H9 (cell line): Measurements from ENCODE around the gene TEX13D. TPM values are rescaled to one million over a fixed set of nuclear protein-coding genes. Genes with fewer than 3 reads are reported as not detected.

Source experiments
- DNase-seq: peaks from one replicate; pipeline ENCODE4 v3.0.0-alpha.2; 2017
- H2AFZ ChIP-seq: one replicate; pipeline ENCODE4 v1.6.1; 2013; ENCODE audit warnings: mild to moderate bottlenecking, low read length, control low read depth, moderate library complexity
- H2AK5ac ChIP-seq: 2 replicates; pipeline ENCODE4 v1.6.1; 2013; ENCODE audit warnings: low read length, control low read depth, mixed read lengths; ENCODE audit not compliant: insufficient read length
- H2BK120ac ChIP-seq: one replicate; pipeline ENCODE4 v1.6.1; 2013; ENCODE audit warnings: low read depth, mild to moderate bottlenecking, low read length, control low read depth, inconsistent platforms; ENCODE audit not compliant: poor library complexity, severe bottlenecking
- H2BK12ac ChIP-seq: 2 replicates; pipeline ENCODE4 v1.6.1; 2013; ENCODE audit warnings: low read length, control low read depth, mixed read lengths, low read depth; ENCODE audit not compliant: insufficient read length
- H2BK15ac ChIP-seq: 2 replicates; pipeline ENCODE4 v1.6.1; 2013; ENCODE audit warnings: low read depth, low read length, control low read depth
- H2BK20ac ChIP-seq: one replicate; pipeline ENCODE4 v1.6.1; 2013; ENCODE audit warnings: low read depth, mild to moderate bottlenecking, low read length, control low read depth, inconsistent platforms; ENCODE audit not compliant: poor library complexity, severe bottlenecking
- H2BK5ac ChIP-seq: 2 replicates; pipeline ENCODE4 v1.6.1; 2013; ENCODE audit warnings: low read length, control low read depth, mixed read lengths; ENCODE audit not compliant: insufficient read length
- H3K14ac ChIP-seq: 2 replicates; pipeline ENCODE4 v1.6.1; 2013; ENCODE audit warnings: low read length, control low read depth; ENCODE audit not compliant: insufficient read depth
- H3K18ac ChIP-seq: 2 replicates; pipeline ENCODE4 v1.6.1; 2013; ENCODE audit warnings: low read depth, mild to moderate bottlenecking, mixed read lengths, low read length, control low read depth; ENCODE audit not compliant: insufficient read length
- H3K23ac ChIP-seq: 2 replicates; pipeline ENCODE4 v1.6.1; 2013; ENCODE audit warnings: low read length, control low read depth, mixed read lengths, low read depth; ENCODE audit not compliant: insufficient read length
- H3K23me2 ChIP-seq: 2 replicates; pipeline ENCODE4 v1.6.1; 2013; ENCODE audit warnings: low read depth, mild to moderate bottlenecking, mixed read lengths, low read length, control low read depth; ENCODE audit not compliant: insufficient read length, poor library complexity, severe bottlenecking
- H3K27ac ChIP-seq: 2 replicates; pipeline ENCODE4 v1.5.1; 2013; ENCODE audit warnings: low read length, control low read depth, mixed read lengths, low read depth; ENCODE audit not compliant: insufficient read length
- H3K27me3 ChIP-seq: 2 replicates; pipeline ENCODE4 v1.6.1; 2013; ENCODE audit warnings: low read length, control low read depth, inconsistent platforms; ENCODE audit not compliant: insufficient read depth
- H3K4ac ChIP-seq: 2 replicates; pipeline ENCODE4 v1.6.1; 2013; ENCODE audit warnings: low read depth, mild to moderate bottlenecking, control low read depth, inconsistent platforms, low read length, moderate library complexity
- H3K4me1 ChIP-seq: 2 replicates; pipeline ENCODE4 v1.6.1; 2013; ENCODE audit warnings: low read length, control low read depth, inconsistent platforms; ENCODE audit not compliant: insufficient read depth
- H3K4me2 ChIP-seq: 2 replicates; pipeline ENCODE4 v1.6.1; 2013; ENCODE audit warnings: low read length, control low read depth, mixed read lengths; ENCODE audit not compliant: insufficient read length, insufficient read depth
- H3K56ac ChIP-seq: 2 replicates; pipeline ENCODE4 v1.6.1; 2013; ENCODE audit warnings: low read depth, mild to moderate bottlenecking, mixed read lengths, low read length, control low read depth; ENCODE audit not compliant: insufficient read length
- H3K79me1 ChIP-seq: 2 replicates; pipeline ENCODE4 v1.6.1; 2013; ENCODE audit warnings: low read depth, mild to moderate bottlenecking, moderate library complexity, low read length, control low read depth, inconsistent platforms; ENCODE audit not compliant: insufficient read depth, poor library complexity, severe bottlenecking
- H3K79me2 ChIP-seq: 2 replicates; pipeline ENCODE4 v1.6.1; 2013; ENCODE audit warnings: low read length, control low read depth, inconsistent platforms; ENCODE audit not compliant: insufficient read depth
- H3K9ac ChIP-seq: 2 replicates; pipeline ENCODE4 v1.6.1; 2013; ENCODE audit warnings: low read length, control low read depth, mixed read lengths; ENCODE audit not compliant: insufficient read length; ENCODE audit errors: extremely low read depth
- H3K9me3 ChIP-seq: one replicate; pipeline ENCODE4 v1.6.1; 2013; ENCODE audit warnings: low read depth, low read length, inconsistent platforms; ENCODE audit not compliant: control insufficient read depth
- H3T11ph ChIP-seq: one replicate; pipeline ENCODE4 v1.6.1; 2013; ENCODE audit warnings: mild to moderate bottlenecking, low read length, control low read depth, inconsistent platforms
- H4K20me1 ChIP-seq: one replicate; pipeline ENCODE4 v1.6.1; 2013; ENCODE audit not compliant: control insufficient read depth, insufficient read length, insufficient read depth
- H4K5ac ChIP-seq: 2 replicates; pipeline ENCODE4 v1.6.1; 2013; ENCODE audit warnings: low read depth, mild to moderate bottlenecking, mixed read lengths, low read length, control low read depth; ENCODE audit not compliant: insufficient read length
- H4K8ac ChIP-seq: replicated peaks from 2 replicates; pipeline ENCODE4 v1.6.1; 2013; ENCODE audit warnings: low read length, control low read depth, mixed read lengths, low read depth; ENCODE audit not compliant: insufficient read length
- H4K91ac ChIP-seq: 2 replicates; pipeline ENCODE4 v1.6.1; 2013; ENCODE audit warnings: low read depth, mild to moderate bottlenecking, moderate library complexity, mixed read lengths, low read length, control low read depth; ENCODE audit not compliant: insufficient read length
- H3K27ac Mint-ChIP-seq, 3 experiments: 2 replicates in 2 of 3; 3 replicates in 1 of 3; pipeline ENCODE4 v1.8.0; 2020 to 2021; ENCODE audit warnings: mixed read lengths in 3 of 3, mild to moderate bottlenecking in 1 of 3, moderate library complexity in 1 of 3
- H3K27me3 Mint-ChIP-seq: 2 replicates; pipeline ENCODE4 v1.8.0; 2021; ENCODE audit warnings: low read depth, mild to moderate bottlenecking, moderate library complexity, mixed read lengths
- H3K36me3 Mint-ChIP-seq, 3 experiments: 2 replicates in 2 of 3; 3 replicates in 1 of 3; pipeline ENCODE4 v1.8.0; 2020 to 2021; ENCODE audit warnings: low read depth in 3 of 3, mixed read lengths in 3 of 3; ENCODE audit not compliant: insufficient read depth in 1 of 3
- H3K4me1 Mint-ChIP-seq, 2 experiments: 2 replicates each; pipeline ENCODE4 v1.8.0; 2020; ENCODE audit warnings: mixed read lengths in 2 of 2
- H3K4me3 Mint-ChIP-seq, 2 experiments: 2 replicates in 1 of 2; 3 replicates in 1 of 2; pipeline ENCODE4 v1.8.0; 2020 to 2021; ENCODE audit warnings: mild to moderate bottlenecking in 2 of 2, mixed read lengths in 2 of 2, moderate library complexity in 1 of 2
- H3K9me3 Mint-ChIP-seq, 2 experiments: 2 replicates in 1 of 2; 3 replicates in 1 of 2; pipeline ENCODE4 v1.8.0; 2020; ENCODE audit warnings: mild to moderate bottlenecking in 2 of 2, mixed read lengths in 2 of 2, moderate library complexity in 1 of 2
- WGBS: extraction: QIAGEN DNeasy Blood & Tissue Kit; methylation state at CpG from one replicate; pipeline ENCODE4 v1.1.7; 2013; ENCODE audit warnings: missing lambda C conversion rate, low lambda C conversion rate, mixed read lengths; ENCODE audit not compliant: insufficient read length; ENCODE audit errors: extremely low coverage; 5-methylcytosine and 5-hydroxymethylcytosine counted together
- total RNA-seq: library from RNA; stranded (reverse); gene quantifications from 2 replicates; pipeline ENCODE4 v1.2.1, GENCODE V29; 2021
- TF ChIP-seq, protein P1 (sequence below): fragments of 200-600 bp; sonication (generic); conservative IDR thresholded peaks from 3 replicates; pipeline ENCODE4 v1.8.0; 2021; ENCODE audit warnings: antibody characterized with exemption, mild to moderate bottlenecking

The TEX13D gene
- total RNA-seq, 1 experiment from 2014 or later: 0.15 TPM

DNA sequence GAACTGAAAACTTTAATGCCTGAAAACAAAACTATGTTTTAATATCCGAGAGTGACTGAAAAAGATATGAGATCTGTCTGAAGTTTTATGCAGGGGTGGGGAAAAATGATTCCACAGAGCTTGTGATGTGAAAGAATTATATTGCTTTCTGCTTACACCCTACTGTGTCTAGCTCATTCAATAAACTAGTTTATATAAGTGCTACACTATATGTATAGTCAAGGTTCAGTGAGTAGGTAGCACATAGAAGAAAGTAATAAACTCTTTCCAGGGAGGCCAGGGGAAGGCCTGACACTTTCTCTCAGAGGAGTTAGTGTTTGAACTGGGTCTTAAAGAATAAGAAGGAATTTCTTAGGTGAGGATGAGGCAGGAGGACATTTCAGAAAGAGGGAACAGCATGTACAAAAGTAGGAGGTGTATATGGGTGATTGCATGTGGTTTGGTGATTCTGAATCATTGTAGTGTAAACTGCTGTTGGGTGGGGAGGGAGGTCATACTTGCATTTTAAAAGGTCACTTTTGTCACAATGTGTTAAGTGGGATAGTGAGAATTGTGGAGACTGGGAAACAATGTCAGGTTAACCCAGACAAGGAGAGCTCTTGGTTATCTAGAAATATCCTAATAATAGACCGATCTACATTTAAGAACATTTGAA is 25.1 kb upstream of the TEX13D start:
- WGBS: no CpG with 5 or more reads among the region's 2 CpGs
- Histone ChIP-seq H3T11ph (no peak overlapping the region), H2AK5ac (no peak overlapping the region), H2BK5ac (no peak overlapping the region), H3K14ac (no peak overlapping the region), H3K9me3 (peaks cover 21% of the 10 kb centered on the region), H2BK12ac (no peak overlapping the region), H3K9ac (no peak overlapping the region), H3K23me2 (no peaks in the 10 kb centered on the region), H3K4me2 (no peak overlapping the region), H4K91ac (no peak overlapping the region), H3K56ac (no peak overlapping the region), H3K4me1 (no peaks in the 10 kb centered on the region), H3K79me2 (no peaks in the 10 kb centered on the region), H4K5ac (no peak overlapping the region), H3K79me1 (no peaks in the 10 kb centered on the region), H3K23ac (no peak overlapping the region), H2BK15ac (no peak overlapping the region), H4K8ac (no peak overlapping the region), H4K20me1 (no peaks in the 10 kb centered on the region), H2BK20ac (no peak overlapping the region), H3K27me3 (no peaks in the 10 kb centered on the region), H3K27ac (no peak overlapping the region), H2AFZ (no peak overlapping the region), H3K18ac (no peak overlapping the region), H2BK120ac (no peak overlapping the region), H3K4ac (no peak overlapping the region)
- peaks cover 6 to 7% of the 10 kb centered on the region in 2 experiments for H3K9me3 Mint-ChIP-seq
- H3K4me3 Mint-ChIP-seq: no peak overlapping the region
- H3K27me3 Mint-ChIP-seq: no peaks in the 10 kb centered on the region
- TF ChIP-seq, protein P1, sequence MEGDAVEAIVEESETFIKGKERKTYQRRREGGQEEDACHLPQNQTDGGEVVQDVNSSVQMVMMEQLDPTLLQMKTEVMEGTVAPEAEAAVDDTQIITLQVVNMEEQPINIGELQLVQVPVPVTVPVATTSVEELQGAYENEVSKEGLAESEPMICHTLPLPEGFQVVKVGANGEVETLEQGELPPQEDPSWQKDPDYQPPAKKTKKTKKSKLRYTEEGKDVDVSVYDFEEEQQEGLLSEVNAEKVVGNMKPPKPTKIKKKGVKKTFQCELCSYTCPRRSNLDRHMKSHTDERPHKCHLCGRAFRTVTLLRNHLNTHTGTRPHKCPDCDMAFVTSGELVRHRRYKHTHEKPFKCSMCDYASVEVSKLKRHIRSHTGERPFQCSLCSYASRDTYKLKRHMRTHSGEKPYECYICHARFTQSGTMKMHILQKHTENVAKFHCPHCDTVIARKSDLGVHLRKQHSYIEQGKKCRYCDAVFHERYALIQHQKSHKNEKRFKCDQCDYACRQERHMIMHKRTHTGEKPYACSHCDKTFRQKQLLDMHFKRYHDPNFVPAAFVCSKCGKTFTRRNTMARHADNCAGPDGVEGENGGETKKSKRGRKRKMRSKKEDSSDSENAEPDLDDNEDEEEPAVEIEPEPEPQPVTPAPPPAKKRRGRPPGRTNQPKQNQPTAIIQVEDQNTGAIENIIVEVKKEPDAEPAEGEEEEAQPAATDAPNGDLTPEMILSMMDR: no peak
- no peak overlapping the region; a peak in 1 of 7 replicates for H3K27ac Mint-ChIP-seq
- no peaks in the 10 kb centered on the region for H3K4me1 Mint-ChIP-seq
- H3K36me3 Mint-ChIP-seq: no peaks in the 10 kb centered on the region; a peak in 1 of 7 replicates
- no peak for DNase-seq
